Liver (tissue), 2 donors: Measurements from ENCODE around the gene COL10A1.

Experiments
- ATF3 ChIP-seq: IDR thresholded peaks from 2 replicates; pipeline ENCODE4 v1.6.1; 2016; ENCODE audit warnings: antibody characterized with exemption
- JUND ChIP-seq, 2 donors: IDR thresholded peaks; 2 replicates each; pipeline ENCODE4 v1.6.1; 2016; ENCODE audit warnings: antibody characterized with exemption in 2 of 2
- donor health status: healthy.

- TF ChIP-seq JUND (IDR thresholded peaks at IDR 0.05): no peak
- TF ChIP-seq ATF3: no peak
These were observed 21.3 kb downstream of the COL10A1 start for GRCh38 chr6:116104636-116105035.
